H9 (cell line): ENCODE results near the gene BIN1. TPM values are rescaled to one million over a fixed set of nuclear protein-coding genes. Genes with fewer than 3 reads are reported as not detected.

Experiments
- DNase-seq: peaks from one replicate; pipeline ENCODE4 v3.0.0-alpha.2; 2017
- H2AFZ ChIP-seq: one replicate; pipeline ENCODE4 v1.6.1; 2013; ENCODE audit warnings: mild to moderate bottlenecking, low read length, control low read depth, moderate library complexity
- H2AK5ac ChIP-seq: 2 replicates; pipeline ENCODE4 v1.6.1; 2013; ENCODE audit warnings: low read length, control low read depth, mixed read lengths; ENCODE audit not compliant: insufficient read length
- H2BK120ac ChIP-seq: one replicate; pipeline ENCODE4 v1.6.1; 2013; ENCODE audit warnings: low read depth, mild to moderate bottlenecking, low read length, control low read depth, inconsistent platforms; ENCODE audit not compliant: poor library complexity, severe bottlenecking
- H2BK12ac ChIP-seq: 2 replicates; pipeline ENCODE4 v1.6.1; 2013; ENCODE audit warnings: low read length, control low read depth, mixed read lengths, low read depth; ENCODE audit not compliant: insufficient read length
- H2BK15ac ChIP-seq: 2 replicates; pipeline ENCODE4 v1.6.1; 2013; ENCODE audit warnings: low read depth, low read length, control low read depth
- H2BK20ac ChIP-seq: one replicate; pipeline ENCODE4 v1.6.1; 2013; ENCODE audit warnings: low read depth, mild to moderate bottlenecking, low read length, control low read depth, inconsistent platforms; ENCODE audit not compliant: poor library complexity, severe bottlenecking
- H2BK5ac ChIP-seq: 2 replicates; pipeline ENCODE4 v1.6.1; 2013; ENCODE audit warnings: low read length, control low read depth, mixed read lengths; ENCODE audit not compliant: insufficient read length
- H3K14ac ChIP-seq: 2 replicates; pipeline ENCODE4 v1.6.1; 2013; ENCODE audit warnings: low read length, control low read depth; ENCODE audit not compliant: insufficient read depth
- H3K18ac ChIP-seq: 2 replicates; pipeline ENCODE4 v1.6.1; 2013; ENCODE audit warnings: low read depth, mild to moderate bottlenecking, mixed read lengths, low read length, control low read depth; ENCODE audit not compliant: insufficient read length
- H3K23ac ChIP-seq: 2 replicates; pipeline ENCODE4 v1.6.1; 2013; ENCODE audit warnings: low read length, control low read depth, mixed read lengths, low read depth; ENCODE audit not compliant: insufficient read length
- H3K23me2 ChIP-seq: 2 replicates; pipeline ENCODE4 v1.6.1; 2013; ENCODE audit warnings: low read depth, mild to moderate bottlenecking, mixed read lengths, low read length, control low read depth; ENCODE audit not compliant: insufficient read length, poor library complexity, severe bottlenecking
- H3K27ac ChIP-seq: 2 replicates; pipeline ENCODE4 v1.5.1; 2013; ENCODE audit warnings: low read length, control low read depth, mixed read lengths, low read depth; ENCODE audit not compliant: insufficient read length
- H3K27me3 ChIP-seq: 2 replicates; pipeline ENCODE4 v1.6.1; 2013; ENCODE audit warnings: low read length, control low read depth, inconsistent platforms; ENCODE audit not compliant: insufficient read depth
- H3K4ac ChIP-seq: 2 replicates; pipeline ENCODE4 v1.6.1; 2013; ENCODE audit warnings: low read depth, mild to moderate bottlenecking, control low read depth, inconsistent platforms, low read length, moderate library complexity
- H3K4me1 ChIP-seq: 2 replicates; pipeline ENCODE4 v1.6.1; 2013; ENCODE audit warnings: low read length, control low read depth, inconsistent platforms; ENCODE audit not compliant: insufficient read depth
- H3K4me2 ChIP-seq: 2 replicates; pipeline ENCODE4 v1.6.1; 2013; ENCODE audit warnings: low read length, control low read depth, mixed read lengths; ENCODE audit not compliant: insufficient read length, insufficient read depth
- H3K56ac ChIP-seq: 2 replicates; pipeline ENCODE4 v1.6.1; 2013; ENCODE audit warnings: low read depth, mild to moderate bottlenecking, mixed read lengths, low read length, control low read depth; ENCODE audit not compliant: insufficient read length
- H3K79me1 ChIP-seq: 2 replicates; pipeline ENCODE4 v1.6.1; 2013; ENCODE audit warnings: low read depth, mild to moderate bottlenecking, moderate library complexity, low read length, control low read depth, inconsistent platforms; ENCODE audit not compliant: insufficient read depth, poor library complexity, severe bottlenecking
- H3K79me2 ChIP-seq: 2 replicates; pipeline ENCODE4 v1.6.1; 2013; ENCODE audit warnings: low read length, control low read depth, inconsistent platforms; ENCODE audit not compliant: insufficient read depth
- H3K9ac ChIP-seq: 2 replicates; pipeline ENCODE4 v1.6.1; 2013; ENCODE audit warnings: low read length, control low read depth, mixed read lengths; ENCODE audit not compliant: insufficient read length; ENCODE audit errors: extremely low read depth
- H3K9me3 ChIP-seq: one replicate; pipeline ENCODE4 v1.6.1; 2013; ENCODE audit warnings: low read depth, low read length, inconsistent platforms; ENCODE audit not compliant: control insufficient read depth
- H3T11ph ChIP-seq: one replicate; pipeline ENCODE4 v1.6.1; 2013; ENCODE audit warnings: mild to moderate bottlenecking, low read length, control low read depth, inconsistent platforms
- H4K20me1 ChIP-seq: one replicate; pipeline ENCODE4 v1.6.1; 2013; ENCODE audit not compliant: control insufficient read depth, insufficient read length, insufficient read depth
- H4K5ac ChIP-seq: 2 replicates; pipeline ENCODE4 v1.6.1; 2013; ENCODE audit warnings: low read depth, mild to moderate bottlenecking, mixed read lengths, low read length, control low read depth; ENCODE audit not compliant: insufficient read length
- H4K8ac ChIP-seq: replicated peaks from 2 replicates; pipeline ENCODE4 v1.6.1; 2013; ENCODE audit warnings: low read length, control low read depth, mixed read lengths, low read depth; ENCODE audit not compliant: insufficient read length
- H4K91ac ChIP-seq: 2 replicates; pipeline ENCODE4 v1.6.1; 2013; ENCODE audit warnings: low read depth, mild to moderate bottlenecking, moderate library complexity, mixed read lengths, low read length, control low read depth; ENCODE audit not compliant: insufficient read length
- H3K27ac Mint-ChIP-seq, 3 experiments: 2 replicates in 2 of 3; 3 replicates in 1 of 3; pipeline ENCODE4 v1.8.0; 2020 to 2021; ENCODE audit warnings: mixed read lengths in 3 of 3, mild to moderate bottlenecking in 1 of 3, moderate library complexity in 1 of 3
- H3K27me3 Mint-ChIP-seq: 2 replicates; pipeline ENCODE4 v1.8.0; 2021; ENCODE audit warnings: low read depth, mild to moderate bottlenecking, moderate library complexity, mixed read lengths
- H3K36me3 Mint-ChIP-seq, 3 experiments: 2 replicates in 2 of 3; 3 replicates in 1 of 3; pipeline ENCODE4 v1.8.0; 2020 to 2021; ENCODE audit warnings: low read depth in 3 of 3, mixed read lengths in 3 of 3; ENCODE audit not compliant: insufficient read depth in 1 of 3
- H3K4me1 Mint-ChIP-seq, 2 experiments: 2 replicates each; pipeline ENCODE4 v1.8.0; 2020; ENCODE audit warnings: mixed read lengths in 2 of 2
- H3K4me3 Mint-ChIP-seq, 2 experiments: 2 replicates in 1 of 2; 3 replicates in 1 of 2; pipeline ENCODE4 v1.8.0; 2020 to 2021; ENCODE audit warnings: mild to moderate bottlenecking in 2 of 2, mixed read lengths in 2 of 2, moderate library complexity in 1 of 2
- H3K9me3 Mint-ChIP-seq, 2 experiments: 2 replicates in 1 of 2; 3 replicates in 1 of 2; pipeline ENCODE4 v1.8.0; 2020; ENCODE audit warnings: mild to moderate bottlenecking in 2 of 2, mixed read lengths in 2 of 2, moderate library complexity in 1 of 2
- WGBS: extraction: QIAGEN DNeasy Blood & Tissue Kit; methylation state at CpG from one replicate; pipeline ENCODE4 v1.1.7; 2013; ENCODE audit warnings: missing lambda C conversion rate, low lambda C conversion rate, mixed read lengths; ENCODE audit not compliant: insufficient read length; ENCODE audit errors: extremely low coverage; 5-methylcytosine and 5-hydroxymethylcytosine counted together
- total RNA-seq: library from RNA; stranded (reverse); gene quantifications from 2 replicates; pipeline ENCODE4 v1.2.1, GENCODE V29; 2021
- TF ChIP-seq, protein P1 (sequence below): fragments of 200-600 bp; sonication (generic); conservative IDR thresholded peaks from 3 replicates; pipeline ENCODE4 v1.8.0; 2021; ENCODE audit warnings: antibody characterized with exemption, mild to moderate bottlenecking

Gene BIN1
- total RNA-seq, 1 experiment from 2014 or later: 32.0 TPM

GRCh38 chr2:127082974-127083373, 24.0 kb downstream of the BIN1 start:
- Histone ChIP-seq H3K23me2 (no peaks in the 10 kb centered on the region), H3T11ph (no peak overlapping the region), H2BK15ac (no peak overlapping the region), H4K8ac (no peak overlapping the region), H4K20me1 (peaks cover 3% of the 10 kb centered on the region), H4K5ac (no peak overlapping the region), H3K9ac (no peak overlapping the region), H3K18ac (no peak overlapping the region), H2BK120ac (no peak overlapping the region), H3K27me3 (no peaks in the 10 kb centered on the region), H3K9me3 (no peaks in the 10 kb centered on the region), H3K4me2 (no peak overlapping the region), H4K91ac (no peak overlapping the region), H2AK5ac (no peak overlapping the region), H3K14ac (no peak overlapping the region), H2BK12ac (no peak overlapping the region), H3K23ac (no peak overlapping the region), H3K27ac (no peak overlapping the region), H3K4me1 (no peaks in the 10 kb centered on the region; the same call in 1 of the 2 replicates), H3K56ac (no peak overlapping the region), H3K79me2 (no peaks in the 10 kb centered on the region; the same call in 1 of the 2 replicates), H2BK5ac (no peak overlapping the region), H3K4ac (no peak overlapping the region), H2BK20ac (no peak overlapping the region), H3K79me1 (peaks cover 2% of the 10 kb centered on the region), H2AFZ (no peak overlapping the region)
- no peaks in the 10 kb centered on the region for H3K27me3 Mint-ChIP-seq
- H3K27ac Mint-ChIP-seq: peak overlapping the region in 2 of 3 experiments; percentile 44 to 62; a peak in 2 of 7 replicates
- H3K4me3 Mint-ChIP-seq: no peak overlapping the region
- DNase-seq: no peak
- H3K9me3 Mint-ChIP-seq: no peaks in the 10 kb centered on the region; a peak in 1 of 5 replicates
- H3K4me1 Mint-ChIP-seq: peaks cover 46 to 67% of the 10 kb centered on the region in 2 experiments
- TF ChIP-seq, protein P1, sequence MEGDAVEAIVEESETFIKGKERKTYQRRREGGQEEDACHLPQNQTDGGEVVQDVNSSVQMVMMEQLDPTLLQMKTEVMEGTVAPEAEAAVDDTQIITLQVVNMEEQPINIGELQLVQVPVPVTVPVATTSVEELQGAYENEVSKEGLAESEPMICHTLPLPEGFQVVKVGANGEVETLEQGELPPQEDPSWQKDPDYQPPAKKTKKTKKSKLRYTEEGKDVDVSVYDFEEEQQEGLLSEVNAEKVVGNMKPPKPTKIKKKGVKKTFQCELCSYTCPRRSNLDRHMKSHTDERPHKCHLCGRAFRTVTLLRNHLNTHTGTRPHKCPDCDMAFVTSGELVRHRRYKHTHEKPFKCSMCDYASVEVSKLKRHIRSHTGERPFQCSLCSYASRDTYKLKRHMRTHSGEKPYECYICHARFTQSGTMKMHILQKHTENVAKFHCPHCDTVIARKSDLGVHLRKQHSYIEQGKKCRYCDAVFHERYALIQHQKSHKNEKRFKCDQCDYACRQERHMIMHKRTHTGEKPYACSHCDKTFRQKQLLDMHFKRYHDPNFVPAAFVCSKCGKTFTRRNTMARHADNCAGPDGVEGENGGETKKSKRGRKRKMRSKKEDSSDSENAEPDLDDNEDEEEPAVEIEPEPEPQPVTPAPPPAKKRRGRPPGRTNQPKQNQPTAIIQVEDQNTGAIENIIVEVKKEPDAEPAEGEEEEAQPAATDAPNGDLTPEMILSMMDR: no peak
- no CpG with 5 or more reads among the region's 8 CpGs for WGBS
- H3K36me3 Mint-ChIP-seq: no peaks in the 10 kb centered on the region; a peak in 2 of 7 replicates
